Activated CD8-positive, alpha-beta memory T cell treated with anti-CD3 and anti-CD28 coated beads for 48 hours (primary cell): ENCODE results near the gene STAB2.

Experiments
- DNase-seq, 3 experiments: peaks; one replicate each; pipeline ENCODE4 v3.0.0-alpha.2; 2020; ENCODE audit warnings: low read depth in 2 of 3, low spot score in 2 of 3

Gene STAB2

GRCh38 chr12:103743788-103744187, 156.7 kb downstream of the STAB2 start:
- DNase-seq, result no peak

GRCh38 chr12:103745962-103746361, 158.9 kb downstream of the STAB2 start:
- DNase-seq, result no peak

GRCh38 chr12:103748002-103748401, 160.9 kb downstream of the STAB2 start:
- DNase-seq, result no peak

GRCh38 chr12:103748875-103749274, 161.8 kb downstream of the STAB2 start:
- DNase-seq, result no peak

GRCh38 chr12:103751171-103751570, 164.1 kb downstream of the STAB2 start:
- no peak for DNase-seq

GRCh38 chr12:103751600-103751999, 164.5 kb downstream of the STAB2 start:
- DNase-seq, result no peak

GRCh38 chr12:103755425-103755824, 168.4 kb downstream of the STAB2 start:
- no peak for DNase-seq

GRCh38 chr12:103756443-103756842, 169.4 kb downstream of the STAB2 start:
- DNase-seq, result no peak

- DNase-seq, result no peak
These were observed 170.2 kb downstream of the STAB2 start for GRCh38 chr12:103757248-103757647.

GRCh38 chr12:103758310-103759089, 171.4 kb downstream of the STAB2 start:
- no peak for DNase-seq

GRCh38 chr12:103762473-103762872, 175.4 kb downstream of the STAB2 start:
- DNase-seq, result no peak

- no peak for DNase-seq
These were observed 178.2 kb downstream of the STAB2 start for GRCh38 chr12:103765322-103765721.

- DNase-seq, result no peak
These were observed 179.0 kb downstream of the STAB2 start for GRCh38 chr12:103766028-103766427.

GRCh38 chr12:103768467-103769123, 181.5 kb downstream of the STAB2 start:
- no peak for DNase-seq

- no peak for DNase-seq
These were observed 182.3 kb downstream of the STAB2 start for GRCh38 chr12:103769240-103769945.

GRCh38 chr12:103771466-103771865, 184.4 kb downstream of the STAB2 start:
- no peak for DNase-seq

GRCh38 chr12:103772367-103773108, 185.5 kb downstream of the STAB2 start:
- no peak for DNase-seq

- DNase-seq, result no peak
These were observed 186.2 kb downstream of the STAB2 start for GRCh38 chr12:103773109-103773910.

GRCh38 chr12:103774977-103775560, 188.0 kb downstream of the STAB2 start:
- no peak for DNase-seq

GRCh38 chr12:103778781-103779180, 191.7 kb downstream of the STAB2 start:
- no peak for DNase-seq
